Hepatocyte (in vitro differentiated cells): Measurements from ENCODE around the gene STAU1. TPM values are rescaled to one million over a fixed set of nuclear protein-coding genes. Genes with fewer than 3 reads are reported as not detected.
A peak's percentile ranks its signal among the peaks of the same experiment; 100 is the strongest.

Experiments
- DNase-seq: peaks from one replicate; pipeline ENCODE4 v3.0.0-alpha.2; 2016; ENCODE audit warnings: low spot score
- H2AFZ ChIP-seq: fragments of 200-600 bp; sonication (generic); 2 replicates; pipeline ENCODE4 v1.6.0; 2016; ENCODE audit warnings: antibody characterized with exemption, mild to moderate bottlenecking
- H3K27ac ChIP-seq: fragments of 200-600 bp; sonication (generic); 2 replicates; pipeline ENCODE4 v1.5.1; 2016; ENCODE audit warnings: mild to moderate bottlenecking
- H3K27me3 ChIP-seq: fragments of 200-600 bp; sonication (generic); 2 replicates; pipeline ENCODE4 v1.6.1; 2016
- H3K36me3 ChIP-seq: fragments of 200-600 bp; sonication (generic); replicated peaks from 2 replicates; pipeline ENCODE4 v1.5.1; 2016; ENCODE audit warnings: low read depth; ENCODE audit not compliant: insufficient read depth
- H3K4me1 ChIP-seq: fragments of 200-600 bp; sonication (generic); 2 replicates; pipeline ENCODE4 v1.5.1; 2016; ENCODE audit warnings: mild to moderate bottlenecking, moderate library complexity; ENCODE audit not compliant: insufficient read depth
- H3K4me2 ChIP-seq: fragments of 200-600 bp; sonication (generic); 2 replicates; pipeline ENCODE4 v1.6.0; 2016
- H3K4me3 ChIP-seq: fragments of 200-600 bp; sonication (generic); 2 replicates; pipeline ENCODE4 v1.5.1; 2016; ENCODE audit warnings: mild to moderate bottlenecking
- H3K79me2 ChIP-seq: fragments of 200-600 bp; sonication (generic); 2 replicates; pipeline ENCODE4 v1.6.0; 2017; ENCODE audit warnings: mild to moderate bottlenecking
- H3K9me2 ChIP-seq: fragments of 200-600 bp; sonication (generic); replicated peaks from 2 replicates; pipeline ENCODE4 v1.6.0; 2017; ENCODE audit warnings: mild to moderate bottlenecking; ENCODE audit not compliant: insufficient read depth
- H3K9me3 ChIP-seq: fragments of 200-600 bp; sonication (generic); 2 replicates; pipeline ENCODE4 v1.5.1; 2016; ENCODE audit warnings: low read depth, mild to moderate bottlenecking
- H4K20me1 ChIP-seq: fragments of 200-600 bp; sonication (generic); 2 replicates; pipeline ENCODE4 v1.6.0; 2016; ENCODE audit warnings: mild to moderate bottlenecking; ENCODE audit not compliant: insufficient read depth, poor library complexity, severe bottlenecking
- CTCF ChIP-seq: fragments of 200-600 bp; sonication (generic); IDR thresholded peaks from 2 replicates; pipeline ENCODE4 v1.5.1; 2016; ENCODE audit warnings: antibody characterized with exemption, mild to moderate bottlenecking; ENCODE audit not compliant: poor library complexity
- EZH2 ChIP-seq: fragments of 200-600 bp; sonication (generic); IDR thresholded peaks from 2 replicates; pipeline ENCODE4 v1.6.1; 2016; ENCODE audit warnings: antibody characterized with exemption, mild to moderate bottlenecking, borderline replicate concordance
- EZH2phosphoT487 ChIP-seq: fragments of 200-600 bp; sonication (generic); IDR thresholded peaks from one replicate; pipeline ENCODE4 v1.6.1; 2018; ENCODE audit warnings: antibody characterized with exemption, mild to moderate bottlenecking, low read depth, moderate library complexity; ENCODE audit not compliant: unreplicated experiment, severe bottlenecking
- WGBS: methylation state at CpG from one replicate; pipeline ENCODE4 v1.1.6; 2016; ENCODE audit warnings: low lambda C conversion rate; ENCODE audit errors: missing lambda C conversion rate; 5-methylcytosine and 5-hydroxymethylcytosine counted together
- polyA plus RNA-seq: library from polyadenylated mRNA; unstranded; fragments of >200 nt; fragmentation: Nextera tagmentation; extraction: Ambion mirVana; gene quantifications from 2 replicates; pipeline ENCODE4 v1.2.1, GENCODE V29; 2016
- total RNA-seq: library from RNA; depleted of rRNA; stranded (reverse); fragments of >200 nt; gene quantifications from 2 replicates; pipeline ENCODE4 v1.2.3, GENCODE V29; 2014

STAU1 gene
- total and polyA plus RNA-seq, 2 experiments from 2014 or later: 72.9 to 84.5 TPM

- Histone ChIP-seq H2AFZ (no peak overlapping the region), H3K27ac (no peak overlapping the region), H3K4me3 (no peak overlapping the region), H3K27me3 (no peaks in the 10 kb centered on the region), H3K4me1 (peaks cover 49% of the 10 kb centered on the region), H3K9me2 (no peaks in the 10 kb centered on the region), H3K9me3 (no peaks in the 10 kb centered on the region), H3K79me2 (peaks cover 100% of the 10 kb centered on the region), H3K36me3 (no peaks in the 10 kb centered on the region), H4K20me1 (peaks cover 99% of the 10 kb centered on the region), H3K4me2 (no peak overlapping the region)
- 82% methylated on average over 8 of the region's 8 CpGs for WGBS
- no peak for DNase-seq
- TF ChIP-seq CTCF (no peak), EZH2 (no peak), EZH2phosphoT487 (no peak)
Measured at GRCh38 chr20:49181265-49181877, 6.8 kb downstream of the STAU1 start.

GRCh38 chr20:49179368-49180277 lies 8.5 kb downstream of the STAU1 start:
- no peaks in the 10 kb centered on the region for H3K36me3 ChIP-seq
- peak overlapping the region; percentile 38 for H3K4me2 ChIP-seq
- DNase-seq: no peak
- H3K27ac ChIP-seq: peak overlapping the region; percentile 70
- peaks cover 98% of the 10 kb centered on the region for H3K79me2 ChIP-seq
- H3K9me3 ChIP-seq: no peaks in the 10 kb centered on the region
- 62% methylated on average over 1 of the region's 1 CpG for WGBS
- no peak overlapping the region for H3K4me3 ChIP-seq
- TF ChIP-seq CTCF (no peak), EZH2 (no peak), EZH2phosphoT487 (no peak)
- H2AFZ ChIP-seq: no peak overlapping the region
- no peaks in the 10 kb centered on the region for H3K27me3 ChIP-seq
- peaks cover 33% of the 10 kb centered on the region for H3K4me1 ChIP-seq
- no peaks in the 10 kb centered on the region for H3K9me2 ChIP-seq
- H4K20me1 ChIP-seq: peaks cover 95% of the 10 kb centered on the region

GRCh38 chr20:49174183-49174582 lies 14.0 kb downstream of the STAU1 start:
- no peak overlapping the region for H3K4me2 ChIP-seq
- H3K27ac ChIP-seq: no peak overlapping the region
- WGBS: 95% methylated on average over 6 of the region's 6 CpGs
- H3K79me2 ChIP-seq: peaks cover 98% of the 10 kb centered on the region
- H3K4me1 ChIP-seq: no peaks in the 10 kb centered on the region
- peaks cover 80% of the 10 kb centered on the region for H4K20me1 ChIP-seq
- H3K9me3 ChIP-seq: no peaks in the 10 kb centered on the region
- TF ChIP-seq EZH2 (no peak), EZH2phosphoT487 (no peak), CTCF (no peak)
- no peaks in the 10 kb centered on the region for H3K36me3 ChIP-seq
- no peak overlapping the region for H2AFZ ChIP-seq
- no peak for DNase-seq
- H3K4me3 ChIP-seq: no peak overlapping the region
- H3K9me2 ChIP-seq: no peaks in the 10 kb centered on the region
- H3K27me3 ChIP-seq: no peaks in the 10 kb centered on the region
